Measurements from ENCODE around the gene GJC2.

GRCh38 chr1:228180959-228181644 lies 31.4 kb downstream of the GJC2 start:
- TF ChIP-seq GATA2 (IDR thresholded peaks at IDR 0.05; ENCODE audit: low read depth, low read length) (no peak), GATA3 (IDR thresholded peaks at IDR 0.05; ENCODE audit: low read depth, low read length) (no peak)

Data from SH-SY5Y (cell line).